Stimulated activated CD4-positive, alpha-beta T cell treated with anti-CD3 and anti-CD28 coated beads, Interleukin-15, amount 100 ng/mL, for 1 hour (primary cell): Measurements from ENCODE around the gene WDR72.

Experiments used
- DNase-seq, 2 donors: peaks; one replicate each; pipeline ENCODE4 v3.0.0-alpha.2; 2020; ENCODE audit warnings: low read depth in 1 of 2, low spot score in 1 of 2

WDR72 gene

GRCh38 chr15:53536479-53537120, 222.9 kb downstream of the WDR72 start:
- no peak for DNase-seq

- no peak for DNase-seq
Observed at GRCh38 chr15:53535886-53536285, 223.6 kb downstream of the WDR72 start.

GRCh38 chr15:53534105-53534839, 225.2 kb downstream of the WDR72 start:
- DNase-seq: no peak

GRCh38 chr15:53530761-53531160, 228.7 kb downstream of the WDR72 start:
- no peak for DNase-seq

- no peak for DNase-seq
Observed at GRCh38 chr15:53527996-53528395, 231.5 kb downstream of the WDR72 start.

- no peak for DNase-seq
Observed at GRCh38 chr15:53525894-53526293, 233.6 kb downstream of the WDR72 start.

- no peak for DNase-seq
Observed at GRCh38 chr15:53522991-53523390, 236.5 kb downstream of the WDR72 start.

GRCh38 chr15:53520996-53521395, 238.5 kb downstream of the WDR72 start:
- DNase-seq: no peak

GRCh38 chr15:53513431-53513830, 246.0 kb downstream of the WDR72 start:
- DNase-seq: no peak

- DNase-seq: no peak
Observed at GRCh38 chr15:53512029-53512428, 247.4 kb downstream of the WDR72 start.

- no peak for DNase-seq
Observed at GRCh38 chr15:53511175-53511574, 248.3 kb downstream of the WDR72 start.

- DNase-seq: no peak
Observed at GRCh38 chr15:53506370-53506769, 253.1 kb downstream of the WDR72 start.

- no peak for DNase-seq
Observed at GRCh38 chr15:53498996-53499395, 260.5 kb downstream of the WDR72 start.

- no peak for DNase-seq
Observed at GRCh38 chr15:53490341-53490740, 269.1 kb downstream of the WDR72 start.

- no peak for DNase-seq
Observed at GRCh38 chr15:53482055-53482454, 277.4 kb downstream of the WDR72 start.

GRCh38 chr15:53477981-53478766, 281.3 kb downstream of the WDR72 start:
- DNase-seq: no peak

- DNase-seq: no peak
Observed at GRCh38 chr15:53473886-53474285, 285.6 kb downstream of the WDR72 start.

GRCh38 chr15:53473435-53473834, 286.0 kb downstream of the WDR72 start:
- DNase-seq: no peak

GRCh38 chr15:53472883-53473282, 286.6 kb downstream of the WDR72 start:
- DNase-seq: no peak

GRCh38 chr15:53472210-53472609, 287.3 kb downstream of the WDR72 start:
- no peak for DNase-seq

GRCh38 chr15:53470743-53471142, 288.7 kb downstream of the WDR72 start:
- DNase-seq: no peak

- DNase-seq: no peak
Observed at GRCh38 chr15:53469422-53469821, 290.0 kb downstream of the WDR72 start.
